ENCODE results near the gene LMO2. TPM values are rescaled to one million over a fixed set of nuclear protein-coding genes. Genes with fewer than 3 reads are reported as not detected.
A peak's percentile ranks its signal among the peaks of the same experiment; 100 is the strongest.
"Not testable (repeated sequence)": the region's sequence is repeated elsewhere in the genome, so short reads cannot be mapped to it uniquely, and the experiment has no call there.

The LMO2 gene
- total RNA-seq, 2 experiments from 2014 or later, result not detected

GRCh38 chr11:33842236-33842915, 49.5 kb downstream of the LMO2 start:
- Mint-ChIP-seq H3K4me3 (no peak overlapping the region), H3K9me3 (no peaks in the 10 kb centered on the region), H3K4me1 (ENCODE audit: low read depth) (no peaks in the 10 kb centered on the region), H3K36me3 (no peaks in the 10 kb centered on the region), H3K27me3 (peaks cover 36% of the 10 kb centered on the region), H3K27ac (no peak overlapping the region)
- ChIA-PET CTCF (interaction anchor here (0.9 to 1.1 kb wide), 3 partner anchors 13 to 120 kb away, joined by 3 read pairs; no protein-coding TSS in a partner anchor), POLR2A (no interaction called here)
- no peak for DNase-seq
- intact Hi-C loops (cut with micrococcal nuclease), result no loop called here

GRCh38 chr11:33838234-33838633, 53.6 kb downstream of the LMO2 start:
- intact Hi-C loops (cut with micrococcal nuclease); H3K27ac Mint-ChIP-seq; POLR2A ChIA-PET; DNase-seq; H3K4me3 Mint-ChIP-seq; H3K36me3 Mint-ChIP-seq; H3K4me1 Mint-ChIP-seq (ENCODE audit: low read depth); H3K9me3 Mint-ChIP-seq: not testable (repeated sequence)
- H3K27me3 Mint-ChIP-seq, result peaks cover 23% of the 10 kb centered on the region
- CTCF ChIA-PET, result interaction anchor here (1.1 kb wide), 1 partner anchor 8 kb away, joined by 6 read pairs; no protein-coding TSS in a partner anchor

GRCh38 chr11:33837334-33837733, 54.5 kb downstream of the LMO2 start:
- CTCF ChIA-PET; POLR2A ChIA-PET; intact Hi-C loops (cut with micrococcal nuclease); H3K9me3 Mint-ChIP-seq; H3K27ac Mint-ChIP-seq; H3K4me3 Mint-ChIP-seq; H3K4me1 Mint-ChIP-seq (ENCODE audit: low read depth); H3K36me3 Mint-ChIP-seq; DNase-seq: not testable (repeated sequence)
- H3K27me3 Mint-ChIP-seq, result peaks cover 21% of the 10 kb centered on the region

GRCh38 chr11:33835143-33835878, 56.6 kb downstream of the LMO2 start:
- Mint-ChIP-seq H3K36me3 (no peaks in the 10 kb centered on the region), H3K27ac (no peak overlapping the region), H3K4me3 (no peak overlapping the region), H3K4me1 (ENCODE audit: low read depth) (no peaks in the 10 kb centered on the region), H3K27me3 (peaks cover 25% of the 10 kb centered on the region), H3K9me3 (no peaks in the 10 kb centered on the region)
- POLR2A ChIA-PET, result no interaction called here
- intact Hi-C loops (cut with micrococcal nuclease), result no loop called here
- CTCF ChIA-PET, result interaction anchor here (0.9 to 1.8 kb wide), 4 partner anchors 10 to 136 kb away, joined by 3 to 5 read pairs (median 4); no protein-coding TSS in a partner anchor
- no peak for DNase-seq

GRCh38 chr11:33832676-33833075, 59.2 kb downstream of the LMO2 start:
- Mint-ChIP-seq H3K36me3 (no peaks in the 10 kb centered on the region), H3K27me3 (peaks cover 27% of the 10 kb centered on the region), H3K4me3 (no peak overlapping the region), H3K27ac (no peak overlapping the region), H3K4me1 (ENCODE audit: low read depth) (peaks cover 3% of the 10 kb centered on the region), H3K9me3 (no peaks in the 10 kb centered on the region)
- no peak for DNase-seq
- POLR2A ChIA-PET, result no interaction called here
- CTCF ChIA-PET, result interaction anchor here (1.5 to 9.9 kb wide), 3 partner anchors 26 to 471 kb away, joined by 3 to 102 read pairs (median 9); no protein-coding TSS in a partner anchor
- intact Hi-C loops (cut with micrococcal nuclease), result no loop called here

GRCh38 chr11:33830903-33831648, 60.8 kb downstream of the LMO2 start:
- no peak overlapping the region for H3K27ac Mint-ChIP-seq
- intact Hi-C loops (cut with micrococcal nuclease), result no loop called here
- CTCF ChIA-PET, result interaction anchor here (0.9 to 9.9 kb wide), 11 partner anchors 8 to 469 kb away, joined by 3 to 102 read pairs (median 4); no protein-coding TSS in a partner anchor
- H3K9me3 Mint-ChIP-seq, result no peaks in the 10 kb centered on the region
- H3K4me3 Mint-ChIP-seq, result no peak overlapping the region
- H3K27me3 Mint-ChIP-seq, result peaks cover 37% of the 10 kb centered on the region
- POLR2A ChIA-PET, result no interaction called here
- DNase-seq, result no peak
- H3K4me1 Mint-ChIP-seq (ENCODE audit: low read depth), result peaks cover 3% of the 10 kb centered on the region
- H3K36me3 Mint-ChIP-seq, result no peaks in the 10 kb centered on the region

GRCh38 chr11:33829430-33830141, 62.3 kb downstream of the LMO2 start:
- no peak overlapping the region for H3K27ac Mint-ChIP-seq
- no peaks in the 10 kb centered on the region for H3K9me3 Mint-ChIP-seq
- peaks cover 3% of the 10 kb centered on the region for H3K4me1 Mint-ChIP-seq (ENCODE audit: low read depth)
- H3K36me3 Mint-ChIP-seq, result no peaks in the 10 kb centered on the region
- peak; percentile 77 for DNase-seq
- POLR2A ChIA-PET, result no interaction called here
- CTCF ChIA-PET, result interaction anchor here (0.7 to 9.9 kb wide), 16 partner anchors 9 to 470 kb away, joined by 3 to 102 read pairs (median 4); no protein-coding TSS in a partner anchor
- H3K4me3 Mint-ChIP-seq, result peak overlapping the region; percentile 58
- H3K27me3 Mint-ChIP-seq, result peaks cover 45% of the 10 kb centered on the region
- intact Hi-C loops (cut with micrococcal nuclease), result loop anchor here (1.0 to 5.0 kb wide), 4 partner anchors 21 to 467 kb away; no protein-coding TSS in a partner anchor

- Mint-ChIP-seq H3K27me3 (peaks cover 48% of the 10 kb centered on the region), H3K27ac (no peak overlapping the region), H3K36me3 (no peaks in the 10 kb centered on the region), H3K9me3 (no peaks in the 10 kb centered on the region), H3K4me1 (ENCODE audit: low read depth) (peaks cover 3% of the 10 kb centered on the region), H3K4me3 (no peak overlapping the region)
- ChIA-PET POLR2A (no interaction called here), CTCF (interaction anchor here (0.7 to 9.9 kb wide), 11 partner anchors 8 to 469 kb away, joined by 3 to 102 read pairs (median 3); no protein-coding TSS in a partner anchor)
- intact Hi-C loops (cut with micrococcal nuclease), result loop anchor here (1.0 to 5.0 kb wide), 4 partner anchors 21 to 467 kb away; no protein-coding TSS in a partner anchor
- DNase-seq, result no peak
Measured at GRCh38 chr11:33828604-33829429, 63.1 kb downstream of the LMO2 start.

GRCh38 chr11:33827206-33827605, 64.7 kb downstream of the LMO2 start:
- Mint-ChIP-seq H3K4me1 (ENCODE audit: low read depth) (peaks cover 3% of the 10 kb centered on the region), H3K36me3 (no peaks in the 10 kb centered on the region), H3K9me3 (no peaks in the 10 kb centered on the region), H3K27ac (no peak overlapping the region), H3K27me3 (peaks cover 48% of the 10 kb centered on the region), H3K4me3 (no peak overlapping the region)
- POLR2A ChIA-PET, result no interaction called here
- intact Hi-C loops (cut with micrococcal nuclease), result loop anchor here (5.0 kb wide), 1 partner anchor 110 kb away; no protein-coding TSS in a partner anchor
- DNase-seq, result no peak
- CTCF ChIA-PET, result interaction anchor here (1.2 to 9.9 kb wide), 2 partner anchors 21 to 121 kb away, joined by 3 to 102 read pairs; no protein-coding TSS in a partner anchor

- Mint-ChIP-seq H3K36me3 (no peaks in the 10 kb centered on the region), H3K27ac (no peak overlapping the region), H3K4me1 (ENCODE audit: low read depth) (peaks cover 3% of the 10 kb centered on the region), H3K9me3 (no peaks in the 10 kb centered on the region), H3K4me3 (no peak overlapping the region), H3K27me3 (peaks cover 42% of the 10 kb centered on the region)
- intact Hi-C loops (cut with micrococcal nuclease), result loop anchor here (5.0 kb wide), 1 partner anchor 109 kb away; no protein-coding TSS in a partner anchor
- DNase-seq, result no peak
- ChIA-PET CTCF (interaction anchor here (0.6 to 9.9 kb wide), 3 partner anchors 15 to 577 kb away, joined by 3 to 102 read pairs (median 3); no protein-coding TSS in a partner anchor), POLR2A (no interaction called here)
Measured at GRCh38 chr11:33825854-33826560, 65.9 kb downstream of the LMO2 start.
